Measurements from ENCODE around the gene CFAP65. TPM values are rescaled to one million over a fixed set of nuclear protein-coding genes. Genes with fewer than 3 reads are reported as not detected.
A peak's percentile ranks its signal among the peaks of the same experiment; 100 is the strongest.

The CFAP65 gene
- total RNA-seq, 1 experiment from 2014 or later: 0.12 TPM

DNA sequence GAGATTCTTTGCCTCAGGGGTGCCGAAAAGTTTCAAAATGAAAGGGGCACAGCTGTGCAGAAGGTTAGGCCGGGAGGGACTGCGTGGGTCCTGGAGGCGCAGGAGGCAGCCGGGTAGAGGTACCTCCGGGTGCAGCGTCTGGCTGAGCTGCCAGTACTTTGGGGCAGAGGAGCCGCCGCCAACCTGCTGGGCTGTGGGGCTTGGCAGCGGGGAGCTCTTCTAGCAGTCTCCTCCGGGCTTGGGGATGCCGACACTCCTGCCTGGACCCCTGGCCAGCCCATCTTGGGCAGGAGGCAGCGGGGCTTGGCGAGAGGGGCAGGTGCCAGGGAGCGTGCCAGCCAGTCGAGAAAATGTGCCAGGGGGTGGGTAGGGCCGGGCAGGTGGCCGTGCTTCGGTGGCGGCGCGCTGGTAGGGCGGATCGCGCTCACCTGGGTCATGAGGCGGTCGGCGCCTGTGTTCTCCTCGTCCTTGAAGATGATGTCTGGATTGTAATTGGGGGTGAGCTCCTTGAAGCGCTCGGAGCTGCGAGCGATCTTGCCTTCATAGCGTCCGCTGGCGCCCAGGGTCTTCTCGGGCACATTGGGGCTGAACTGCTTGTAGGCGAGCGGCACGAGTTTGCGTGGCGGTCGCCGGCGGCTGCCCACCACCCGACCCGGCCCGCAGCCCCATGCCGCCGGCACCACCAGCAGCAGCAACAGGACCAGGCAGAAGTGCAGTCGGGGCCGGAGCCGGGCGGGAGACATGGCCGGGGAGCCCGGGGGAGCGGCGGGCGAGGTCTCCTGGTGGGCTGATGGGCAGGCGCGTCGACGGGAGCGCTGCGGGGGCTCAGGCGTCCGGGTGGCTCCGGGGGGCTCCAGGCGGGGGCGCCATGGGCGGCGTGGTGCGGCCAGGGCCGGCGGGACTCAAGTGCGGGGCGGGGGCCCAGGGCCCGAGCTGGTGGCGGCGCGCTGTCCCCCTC is 18.7 kb upstream of the CFAP65 start:
- no peak for DNase-seq (ENCODE audit: low read depth)

DNA sequence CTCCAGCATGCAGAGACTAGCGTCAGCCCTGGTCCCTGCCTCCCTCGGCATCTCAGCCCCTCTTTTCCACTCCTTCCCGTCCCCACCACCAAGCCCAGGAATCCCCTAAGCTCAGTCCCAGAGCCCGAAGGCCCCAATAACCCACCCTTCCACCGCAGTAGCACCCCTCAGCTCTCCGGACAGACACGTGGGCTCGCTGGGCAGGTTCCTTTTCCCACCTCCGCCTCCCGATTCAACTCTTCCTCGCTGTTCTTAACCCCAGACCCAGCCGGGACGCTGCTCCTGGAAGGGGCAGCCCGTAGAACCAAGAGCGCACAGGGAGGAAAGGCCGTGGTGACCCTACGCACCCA is 18.0 kb upstream of the CFAP65 start:
- DNase-seq (ENCODE audit: low read depth): no peak

DNA sequence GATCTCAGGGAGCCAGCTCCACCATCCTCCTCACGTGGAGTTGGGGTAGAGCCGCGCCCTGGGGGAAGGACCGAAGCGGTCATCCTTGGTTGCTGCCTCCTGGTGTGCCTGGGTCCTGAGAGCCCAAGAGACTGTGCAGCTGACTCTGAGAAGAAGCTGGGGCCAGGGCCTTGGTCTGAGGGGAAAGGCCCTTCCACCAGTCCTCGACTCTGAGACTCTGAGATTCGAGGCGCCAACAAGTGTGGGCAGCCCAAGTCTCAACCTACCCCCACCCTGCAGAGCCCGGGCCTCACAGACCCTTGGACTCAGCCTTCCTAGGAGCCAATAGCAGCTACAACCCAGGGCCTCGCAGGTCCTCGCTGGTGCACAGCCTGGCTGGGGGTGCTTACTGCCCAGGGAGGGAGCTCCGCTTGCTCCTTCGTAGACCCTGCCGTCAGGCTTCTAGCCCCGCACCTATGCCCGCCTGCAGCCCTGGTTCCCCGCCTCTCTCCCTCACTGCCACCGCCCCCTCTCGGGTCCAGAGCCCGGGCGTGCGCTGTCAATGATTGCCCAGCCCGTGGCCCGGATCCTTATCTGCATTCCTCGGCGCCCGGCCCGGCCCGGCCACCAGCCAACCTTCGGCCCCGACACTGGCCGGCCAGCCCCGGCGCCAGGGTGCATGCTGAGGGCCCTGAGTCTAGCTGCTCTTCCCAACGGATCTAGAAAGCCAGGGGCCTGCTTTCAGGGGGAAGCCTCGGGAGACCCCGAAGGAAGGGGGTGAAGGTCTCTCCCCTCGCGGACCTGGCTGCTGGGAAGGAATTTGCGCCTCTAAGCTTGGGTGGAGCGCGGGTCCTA is 17.4 kb upstream of the CFAP65 start:
- DNase-seq (ENCODE audit: low read depth): no peak

- DNase-seq (ENCODE audit: low read depth): peak; percentile 29
These were observed 16.6 kb upstream of the CFAP65 start for GRCh38 chr2:219057709-219058540.

DNA sequence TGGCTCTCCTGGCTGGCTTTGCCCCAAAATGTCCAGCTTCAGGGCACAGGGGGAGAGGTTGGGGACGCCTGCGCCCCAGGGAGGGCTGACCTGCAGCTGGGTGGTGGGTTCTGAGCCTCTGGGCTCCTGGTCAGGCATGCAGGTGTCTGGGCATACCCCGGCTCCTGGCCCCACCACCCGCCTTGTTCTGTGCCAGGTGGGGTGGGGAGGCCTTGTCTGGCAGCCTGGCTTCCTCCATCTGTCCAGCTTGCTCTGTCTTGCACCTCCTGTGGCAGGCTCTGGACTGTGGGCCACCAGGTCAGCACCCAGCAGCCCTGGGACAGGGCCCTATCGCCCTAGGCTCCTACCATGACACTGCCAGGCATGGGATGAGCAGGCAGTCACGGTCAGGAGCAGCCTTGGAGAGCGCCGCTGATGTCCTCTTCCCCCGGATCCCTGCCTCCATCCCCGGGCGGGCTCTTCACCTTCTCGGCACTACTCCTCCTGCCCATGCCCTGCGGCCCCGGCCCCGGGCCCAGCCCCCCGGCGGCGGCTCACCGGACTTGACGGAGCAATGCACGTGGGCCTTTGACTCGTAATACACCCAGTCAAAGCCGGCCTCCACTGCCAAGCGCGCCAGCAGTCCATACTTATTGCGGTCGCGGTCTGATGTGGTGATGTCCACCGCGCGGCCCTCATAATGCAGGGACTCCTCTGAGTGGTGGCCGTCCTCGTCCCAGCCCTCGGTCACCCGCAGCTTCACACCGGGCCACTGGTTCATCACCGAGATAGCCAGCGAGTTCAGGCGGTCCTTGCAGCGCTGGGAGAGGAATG is 15.8 kb upstream of the CFAP65 start:
- no peak for DNase-seq (ENCODE audit: low read depth)

- no peak for DNase-seq (ENCODE audit: low read depth)
These were observed 15.0 kb upstream of the CFAP65 start for GRCh38 chr2:219056176-219056895.

DNA sequence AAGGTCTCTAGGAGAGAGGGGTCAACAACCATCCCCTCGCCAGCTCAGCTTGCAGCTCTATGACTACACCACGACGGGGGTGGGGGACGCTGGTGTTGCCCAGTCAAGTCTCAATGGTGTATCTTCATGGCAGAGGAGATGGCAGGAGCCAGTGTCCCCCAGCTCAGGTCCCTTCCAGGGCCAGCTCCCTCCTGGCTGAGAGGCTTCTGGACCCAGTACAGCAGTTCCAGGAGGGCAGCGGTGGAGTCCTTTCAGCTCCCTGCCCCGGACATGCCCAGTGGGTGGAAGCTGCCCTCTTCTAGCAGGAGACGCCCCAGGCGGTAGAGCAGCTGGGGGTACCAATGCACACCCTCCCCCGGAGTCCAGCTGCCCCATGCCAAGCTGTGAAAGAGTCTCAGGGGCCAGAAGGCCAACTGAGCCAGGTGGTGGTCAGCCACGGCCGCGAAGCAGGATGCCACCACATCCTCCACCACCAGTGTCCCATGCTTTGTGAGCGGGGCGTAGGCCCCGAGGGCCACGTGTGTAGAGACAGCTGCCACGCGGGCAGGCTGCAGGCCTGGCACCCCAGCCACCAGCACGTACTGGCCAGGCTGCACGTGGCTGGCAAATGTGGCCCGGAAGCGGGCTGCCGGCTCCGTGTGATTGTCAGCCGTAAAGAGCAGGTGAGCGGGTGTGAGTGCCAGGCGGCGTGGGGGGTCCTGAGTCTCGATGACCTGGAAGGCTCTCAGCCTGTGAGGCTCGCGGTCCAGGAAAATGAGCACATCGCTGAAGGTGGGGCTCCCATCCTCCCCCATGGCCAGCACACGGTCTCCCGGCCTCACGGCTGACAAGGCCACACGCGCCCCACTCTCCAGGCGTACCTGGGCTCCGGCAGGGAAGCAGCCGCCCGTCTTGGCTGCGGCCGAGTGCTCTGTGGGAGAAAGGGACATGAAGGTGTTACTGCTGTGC is 13.9 kb upstream of the CFAP65 start:
- no peak for DNase-seq (ENCODE audit: low read depth)

DNA sequence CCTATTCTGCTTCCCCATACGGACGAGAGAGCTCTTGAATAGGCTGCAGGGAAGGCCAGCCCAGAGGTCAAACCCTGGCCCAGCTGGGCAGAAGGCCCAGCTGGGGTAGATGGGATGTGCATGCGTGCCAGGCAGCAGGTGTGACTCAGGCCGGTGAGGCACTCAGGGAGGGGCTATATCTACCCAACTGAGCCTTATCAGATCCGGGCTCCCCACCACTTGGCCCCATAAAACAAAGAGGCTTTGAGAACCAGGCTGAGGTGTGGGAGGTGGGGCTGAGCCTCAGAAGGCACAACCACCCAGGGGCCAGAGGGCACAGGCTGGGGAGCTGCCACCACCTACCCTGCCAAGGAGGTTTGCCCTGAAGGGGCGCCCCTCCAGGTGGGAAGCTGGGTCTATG is 8.0 kb upstream of the CFAP65 start:
- DNase-seq (ENCODE audit: low read depth): peak; percentile 73

DNA sequence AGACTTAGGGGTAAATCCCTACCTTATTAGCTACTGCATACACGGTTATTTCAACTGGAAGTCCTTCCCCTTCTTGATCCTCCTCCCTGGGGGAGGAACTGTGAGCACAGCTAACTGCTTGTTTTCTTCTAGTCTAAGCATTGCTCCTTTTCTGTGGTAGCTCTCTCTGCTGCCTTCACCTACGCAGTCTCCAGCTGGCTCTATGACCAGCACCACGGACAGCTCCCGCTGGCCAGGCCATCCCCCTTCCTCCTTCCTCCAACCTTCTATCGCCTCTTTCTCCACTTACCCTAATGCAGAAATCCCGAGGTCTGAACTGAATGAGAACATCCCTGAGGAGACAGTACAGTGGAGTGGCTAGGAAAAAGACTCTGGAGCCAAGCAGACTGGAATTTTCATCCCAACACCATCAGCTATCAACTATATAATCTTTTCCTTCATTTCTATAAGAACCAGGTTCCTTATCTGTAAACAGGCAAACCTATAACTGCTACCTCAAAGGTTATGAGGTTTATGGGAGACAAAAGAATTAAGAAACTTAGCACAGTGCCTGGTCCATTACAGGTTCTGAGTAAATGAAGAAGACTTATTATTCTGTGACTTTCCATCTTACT is 4.7 kb upstream of the CFAP65 start:
- peak; percentile 44 for DNase-seq (ENCODE audit: low read depth)

- no peak for DNase-seq (ENCODE audit: low read depth)
These were observed 1.4 kb upstream of the CFAP65 start for GRCh38 chr2:219042750-219043149.

DNA sequence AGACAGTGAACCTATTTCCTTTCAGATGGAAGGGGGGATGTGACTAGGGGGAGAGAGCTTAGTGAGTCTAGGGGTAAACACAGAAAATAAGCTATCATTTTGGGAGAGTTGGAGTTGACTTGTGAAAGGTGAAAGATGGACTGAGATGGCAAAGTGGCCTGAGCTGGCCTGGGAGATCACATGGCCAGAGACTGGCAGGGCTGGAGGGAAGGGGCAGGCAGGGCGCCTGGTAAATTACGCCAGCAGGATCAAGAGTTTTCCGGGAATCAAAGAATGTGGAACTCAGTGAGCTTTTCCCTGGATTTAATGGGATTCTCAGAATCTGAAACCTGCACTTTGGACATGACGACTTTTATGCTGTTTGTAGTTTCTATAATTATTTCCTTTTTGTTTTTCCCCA is 841 bp upstream of the CFAP65 start:
- DNase-seq (ENCODE audit: low read depth): no peak

GRCh38 chr2:219038600-219038999 is 2.7 kb downstream of the CFAP65 start:
- no peak for DNase-seq (ENCODE audit: low read depth)

DNA sequence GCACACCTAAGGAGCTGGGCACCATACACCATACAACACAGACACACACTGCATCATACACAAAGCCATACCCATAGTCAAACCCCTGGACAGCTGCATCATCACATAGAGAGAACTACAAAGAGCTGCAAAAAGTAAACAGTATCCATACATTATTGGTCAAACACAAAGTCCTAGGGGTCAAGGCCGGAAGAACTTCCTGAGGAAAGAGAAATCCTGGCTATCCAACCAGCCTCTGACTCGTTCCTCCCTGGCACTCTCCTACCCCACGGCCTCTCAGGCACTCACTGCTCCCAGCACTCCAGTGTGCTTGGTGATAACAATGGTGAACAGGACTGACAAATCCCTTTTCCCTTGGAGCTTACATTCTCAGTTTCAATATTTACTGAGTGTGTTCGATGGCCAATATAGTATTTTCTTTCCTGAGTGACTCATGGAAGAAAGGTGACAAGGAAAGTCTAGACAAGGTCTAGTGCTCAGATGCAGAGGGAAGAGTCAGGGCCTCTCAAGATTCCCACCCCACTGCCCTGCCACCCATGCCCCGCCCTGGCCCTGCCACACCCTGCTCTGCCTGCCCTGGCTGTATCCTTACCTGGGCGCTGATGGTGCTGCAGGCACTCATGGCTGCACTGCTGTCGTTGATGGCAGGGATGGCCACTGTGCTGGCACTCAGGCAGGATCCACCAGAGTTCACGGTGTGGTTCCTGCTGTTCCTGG is 3.4 kb downstream of the CFAP65 start:
- no peak for DNase-seq (ENCODE audit: low read depth)

GRCh38 chr2:219035942-219036341 is 5.4 kb downstream of the CFAP65 start:
- DNase-seq (ENCODE audit: low read depth): no peak

DNA sequence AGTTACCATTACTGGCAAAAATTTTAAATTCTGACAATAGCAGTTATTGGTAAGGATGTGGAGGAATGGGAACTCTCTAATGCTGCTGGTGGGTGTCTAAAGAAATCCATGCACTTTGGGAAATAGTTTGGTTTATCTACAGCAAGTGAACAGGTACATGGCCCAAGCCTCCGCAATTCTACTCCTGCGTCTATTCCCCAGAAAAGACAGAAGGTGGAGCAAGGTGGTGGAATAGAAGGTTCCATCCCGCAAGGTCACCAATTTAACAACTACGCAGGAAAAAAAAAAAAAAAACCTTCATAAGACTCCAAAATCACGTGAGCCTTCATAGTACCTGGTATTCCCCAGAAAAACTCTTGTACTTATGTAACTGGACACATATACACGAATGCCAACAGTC is 6.5 kb downstream of the CFAP65 start:
- DNase-seq (ENCODE audit: low read depth): no peak

DNA sequence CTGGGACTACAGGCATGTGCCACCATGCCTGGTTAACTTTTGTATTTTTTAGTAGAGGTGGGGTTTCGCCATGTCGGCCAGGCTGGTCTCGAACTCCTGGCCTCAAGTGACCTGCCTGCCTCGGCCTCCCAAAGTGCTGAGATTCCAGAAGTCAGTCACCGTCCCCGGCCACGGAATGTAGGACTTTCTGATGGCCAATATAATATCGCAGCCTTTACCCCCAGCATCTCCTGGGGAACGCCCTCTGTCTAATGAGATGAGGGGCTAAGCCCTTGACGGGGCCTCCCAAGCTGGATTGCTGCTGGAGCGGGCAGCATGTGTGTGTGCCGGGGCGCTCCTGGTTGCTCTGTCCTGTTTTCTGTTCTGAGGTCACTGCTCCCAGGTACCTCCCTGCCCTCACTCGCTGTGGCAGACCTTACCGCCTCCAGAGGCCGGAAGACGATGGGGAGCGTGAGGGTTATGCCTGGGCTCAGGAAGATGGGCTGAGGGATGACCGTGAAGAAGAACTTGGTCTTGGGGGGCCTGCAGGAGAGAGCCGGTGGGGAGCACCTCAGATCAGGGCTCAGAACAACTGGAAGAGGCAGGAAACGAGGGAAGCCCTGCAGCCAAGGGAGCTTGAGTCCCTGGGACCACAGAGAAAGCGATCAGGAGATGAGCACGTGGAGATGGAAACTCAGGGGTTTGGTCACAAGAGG is 9.1 kb downstream of the CFAP65 start:
- DNase-seq (ENCODE audit: low read depth): no peak

- DNase-seq (ENCODE audit: low read depth): no peak
These were observed 10.1 kb downstream of the CFAP65 start for GRCh38 chr2:219031005-219031738.
